K562 (cell line): ENCODE data around the gene ZNF213. TPM values are rescaled to one million over a fixed set of nuclear protein-coding genes. Genes with fewer than 3 reads are reported as not detected.

ENCODE experiments used
- ATF7 ChIP-seq: fragments of 450-650 bp; IDR thresholded peaks from 2 replicates; pipeline ENCODE4 v1.7.1; 2014; ENCODE audit warnings: mild to moderate bottlenecking, moderate library complexity
- BHLHE40 ChIP-seq: IDR thresholded peaks from 2 replicates; pipeline ENCODE4 v1.6.1; 2011; ENCODE audit warnings: low read length, improper control_type of control experiment
- ETV1 ChIP-seq: fragments of 450-650 bp; conservative IDR thresholded peaks from 2 replicates; pipeline ENCODE4 v1.6.1; 2016; ENCODE audit warnings: missing genetic modification characterization, control low read depth, low read depth, missing compliant biosample characterization
- IFI16 ChIP-seq: fragments of 250-450 bp; sonication (Bioruptor Pico); IDR thresholded peaks from 2 replicates; pipeline ENCODE4 v2.1.2; 2022; ENCODE audit warnings: mild to moderate bottlenecking, inconsistent platforms
- MAZ ChIP-seq, 2 experiments: fragments of 450-650 bp in 1 of 2; sonication (generic) in 1 of 2; formaldehyde crosslinking; IDR thresholded peaks in 1 of 2; conservative IDR thresholded peaks in 1 of 2; 2 replicates each; pipeline versions ENCODE4 v1.4.0 to v1.5.0; 2020; ENCODE audit warnings: mild to moderate bottlenecking in 1 of 2, missing genetic modification reagents in 1 of 2
- MYC ChIP-seq, 2 experiments: fragments of 250-450 bp in 1 of 2; sonication (Bioruptor Pico) in 1 of 2; IDR thresholded peaks; 2 replicates each; pipeline versions ENCODE4 v1.5.1 to v1.6.1; 2012 to 2021; ENCODE audit warnings: low read depth in 2 of 2, borderline replicate concordance in 1 of 2, improper control_type of control experiment in 1 of 2, low read length in 1 of 2, mild to moderate bottlenecking in 1 of 2, moderate library complexity in 1 of 2
- NBN ChIP-seq: fragments of 450-650 bp; IDR thresholded peaks from 2 replicates; pipeline ENCODE4 v1.6.1; 2016; ENCODE audit warnings: low read depth, mild to moderate bottlenecking
- NCOR1 ChIP-seq: fragments of 450-650 bp; IDR thresholded peaks from 2 replicates; pipeline ENCODE4 v1.6.1; 2016; ENCODE audit warnings: mild to moderate bottlenecking, moderate library complexity
- NR4A1 ChIP-seq, 2 experiments: fragments of 250-450 bp in 1 of 2; fragments of 450-650 bp in 1 of 2; sonication (Bioruptor Pico) in 1 of 2; IDR thresholded peaks; 2 replicates each; pipeline versions ENCODE4 v1.4.0 to v1.6.1; 2016 to 2020; ENCODE audit warnings: mild to moderate bottlenecking in 2 of 2, missing compliant biosample characterization in 1 of 2, missing genetic modification characterization in 1 of 2, moderate library complexity in 1 of 2
- PCBP1 ChIP-seq: fragments of 200-400 bp; formaldehyde crosslinking; IDR thresholded peaks from 2 replicates; pipeline ENCODE4 v1.6.1; 2018; ENCODE audit warnings: mild to moderate bottlenecking, low read depth, low read length; ENCODE audit not compliant: poor library complexity, severe bottlenecking
- SRF ChIP-seq, 2 experiments: fragments of 250-450, 450-650 bp in 1 of 2; sonication (Bioruptor Pico) in 1 of 2; sonication (generic) in 1 of 2; formaldehyde crosslinking; IDR thresholded peaks; 2 replicates each; pipeline versions ENCODE4 v1.5.0 to v1.5.1; 2020 to 2022; ENCODE audit warnings: mild to moderate bottlenecking in 1 of 2, missing genetic modification reagents in 1 of 2
- XRCC5 ChIP-seq: fragments of 200-400 bp; formaldehyde crosslinking; IDR thresholded peaks from 2 replicates; pipeline ENCODE4 v1.6.1; 2017; ENCODE audit warnings: low read depth, mild to moderate bottlenecking, low read length
- polyA plus RNA-seq, 8 experiments: library from polyadenylated mRNA; depleted of rRNA in 4 of 8; stranded (reverse) in 5 of 8; unstranded in 3 of 8; fragments of >200 nt; fragmentation: Nextera tagmentation in 2 of 8; fragmentation: Illumina TruSeq in 1 of 8; extraction: Ambion mirVana in 2 of 8; extraction: Trizol in 1 of 8; gene quantifications; 2 replicates each; pipeline versions ENCODE4 v1.2.1 to v1.2.3, GENCODE V29; 2011 to 2014; ENCODE audit warnings: inconsistent platforms in 1 of 8, missing spikeins in 1 of 8
- total RNA-seq, 7 experiments: library from RNA; depleted of rRNA in 6 of 7; stranded (reverse); fragments of >200 nt in 6 of 7; fragmentation: Illumina TruSeq in 2 of 7; extraction: Trizol in 2 of 7; gene quantifications; 2 replicates each; pipeline versions ENCODE4 v1.2.1 to v1.2.3, GENCODE V29; 2011 to 2021; ENCODE audit warnings: low replicate concordance in 1 of 7
- TF ChIP-seq, protein P1 (sequence below): fragments of 250-450 bp; sonication (Bioruptor Pico); IDR thresholded peaks from 2 replicates; pipeline ENCODE4 v1.5.0; 2021
- TF ChIP-seq, protein P2 (sequence below): fragments of 250-450 bp; sonication (Bioruptor Pico); IDR thresholded peaks from 2 replicates; pipeline ENCODE4 v1.8.0; 2022; ENCODE audit warnings: inconsistent platforms
- TF ChIP-seq, protein P3 (sequence below), 2 experiments: fragments of 450-650 bp; conservative IDR thresholded peaks; 2 replicates each; pipeline ENCODE4 v1.6.1; 2017; ENCODE audit warnings: mild to moderate bottlenecking in 2 of 2, moderate library complexity in 2 of 2
- TF ChIP-seq, protein P4 (sequence below): sonication (generic); formaldehyde crosslinking; IDR thresholded peaks from 2 replicates; pipeline ENCODE4 v1.8.0; 2022; ENCODE audit warnings: missing genetic modification reagents, mild to moderate bottlenecking, moderate library complexity, borderline replicate concordance
- TF ChIP-seq, protein P5 (sequence below), 2 experiments: fragments of 250-450 bp in 1 of 2; fragments of 450-650 bp in 1 of 2; sonication (Bioruptor Pico) in 1 of 2; IDR thresholded peaks; 2 replicates each; pipeline versions ENCODE4 v1.6.1 to v1.8.0; 2016 to 2021; ENCODE audit warnings: mild to moderate bottlenecking in 2 of 2, moderate library complexity in 2 of 2, missing compliant biosample characterization in 1 of 2, missing genetic modification characterization in 1 of 2

The ZNF213 gene
- total and polyA plus RNA-seq, 9 of the 15 experiments (the other 6 are each of a cell fraction or from before 2014, with no cell fraction given) = 0.49 to 10.0 (median 1.8) TPM

DNA sequence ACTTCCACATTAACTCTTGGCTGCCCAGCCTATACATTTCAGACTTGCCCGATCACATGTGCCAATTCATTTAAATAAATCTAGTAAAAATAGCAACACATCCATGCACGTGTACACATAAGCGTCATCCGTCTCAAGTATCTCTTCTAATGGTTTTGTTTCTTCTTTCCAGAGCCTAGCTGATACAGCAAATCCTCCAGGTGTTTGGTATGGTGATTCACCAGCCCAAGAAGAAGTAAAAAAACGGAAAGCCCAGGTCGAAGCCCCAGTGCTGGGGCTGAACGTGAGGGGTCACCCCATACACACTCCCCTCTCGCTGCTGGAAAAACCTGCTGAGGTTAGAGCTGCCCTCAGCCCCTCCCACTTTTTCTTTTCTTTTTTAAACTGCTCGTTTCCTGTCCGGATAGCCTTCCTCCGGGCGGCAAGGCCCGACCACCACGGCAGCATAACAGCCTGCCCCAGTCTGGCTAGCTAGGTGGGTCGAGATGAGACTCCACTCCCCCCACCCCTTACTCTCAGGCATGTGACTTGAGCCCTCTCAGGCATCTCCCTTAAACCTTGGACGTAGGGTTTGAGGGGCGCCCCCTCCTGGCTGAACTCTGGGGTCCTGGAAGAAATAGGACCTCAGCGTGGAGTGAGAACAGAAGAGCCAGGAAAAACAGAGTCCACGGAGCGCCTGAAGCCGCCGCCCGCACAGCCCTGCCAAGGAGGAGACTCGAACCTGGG, 39.2 kb downstream of the ZNF213 start (continued):
- peak; percentile 51 for TF ChIP-seq ATF7
- peak; percentile 60 for TF ChIP-seq MYC (IDR thresholded peaks at IDR 0.05; ENCODE audit: low read depth, low read length)
- no peak for TF ChIP-seq MYC (CRISPR knock-in tag; IDR thresholded peaks at IDR 0.05; ENCODE audit: borderline replicate concordance, low read depth)
- TF ChIP-seq, protein P1, sequence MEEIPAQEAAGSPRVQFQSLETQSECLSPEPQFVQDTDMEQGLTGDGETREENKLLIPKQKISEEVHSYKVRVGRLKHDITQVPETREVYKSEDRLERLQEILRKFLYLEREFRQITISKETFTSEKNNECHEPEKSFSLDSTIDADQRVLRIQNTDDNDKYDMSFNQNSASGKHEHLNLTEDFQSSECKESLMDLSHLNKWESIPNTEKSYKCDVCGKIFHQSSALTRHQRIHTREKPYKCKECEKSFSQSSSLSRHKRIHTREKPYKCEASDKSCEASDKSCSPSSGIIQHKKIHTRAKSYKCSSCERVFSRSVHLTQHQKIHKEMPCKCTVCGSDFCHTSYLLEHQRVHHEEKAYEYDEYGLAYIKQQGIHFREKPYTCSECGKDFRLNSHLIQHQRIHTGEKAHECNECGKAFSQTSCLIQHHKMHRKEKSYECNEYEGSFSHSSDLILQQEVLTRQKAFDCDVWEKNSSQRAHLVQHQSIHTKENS (CRISPR knock-in tag) = no peak
- TF ChIP-seq, protein P2, sequence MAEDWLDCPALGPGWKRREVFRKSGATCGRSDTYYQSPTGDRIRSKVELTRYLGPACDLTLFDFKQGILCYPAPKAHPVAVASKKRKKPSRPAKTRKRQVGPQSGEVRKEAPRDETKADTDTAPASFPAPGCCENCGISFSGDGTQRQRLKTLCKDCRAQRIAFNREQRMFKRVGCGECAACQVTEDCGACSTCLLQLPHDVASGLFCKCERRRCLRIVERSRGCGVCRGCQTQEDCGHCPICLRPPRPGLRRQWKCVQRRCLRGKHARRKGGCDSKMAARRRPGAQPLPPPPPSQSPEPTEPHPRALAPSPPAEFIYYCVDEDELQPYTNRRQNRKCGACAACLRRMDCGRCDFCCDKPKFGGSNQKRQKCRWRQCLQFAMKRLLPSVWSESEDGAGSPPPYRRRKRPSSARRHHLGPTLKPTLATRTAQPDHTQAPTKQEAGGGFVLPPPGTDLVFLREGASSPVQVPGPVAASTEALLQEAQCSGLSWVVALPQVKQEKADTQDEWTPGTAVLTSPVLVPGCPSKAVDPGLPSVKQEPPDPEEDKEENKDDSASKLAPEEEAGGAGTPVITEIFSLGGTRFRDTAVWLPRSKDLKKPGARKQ (CRISPR knock-in tag) = no peak
- TF ChIP-seq MAZ (CRISPR knock-in tag; conservative IDR thresholded peaks at IDR 0.05 in 1 of 2, IDR thresholded peaks at IDR 0.05 in 1 of 2) = peak in 1 of 2 experiments; percentile 47; a peak in 3 of 4 replicates
- TF ChIP-seq PCBP1 = no peak
- no peak for TF ChIP-seq NR4A1 (CRISPR knock-in tag; IDR thresholded peaks at IDR 0.05)
- TF ChIP-seq NR4A1 (tag; IDR thresholded peaks at IDR 0.05) = no peak
- TF ChIP-seq, protein P3, sequence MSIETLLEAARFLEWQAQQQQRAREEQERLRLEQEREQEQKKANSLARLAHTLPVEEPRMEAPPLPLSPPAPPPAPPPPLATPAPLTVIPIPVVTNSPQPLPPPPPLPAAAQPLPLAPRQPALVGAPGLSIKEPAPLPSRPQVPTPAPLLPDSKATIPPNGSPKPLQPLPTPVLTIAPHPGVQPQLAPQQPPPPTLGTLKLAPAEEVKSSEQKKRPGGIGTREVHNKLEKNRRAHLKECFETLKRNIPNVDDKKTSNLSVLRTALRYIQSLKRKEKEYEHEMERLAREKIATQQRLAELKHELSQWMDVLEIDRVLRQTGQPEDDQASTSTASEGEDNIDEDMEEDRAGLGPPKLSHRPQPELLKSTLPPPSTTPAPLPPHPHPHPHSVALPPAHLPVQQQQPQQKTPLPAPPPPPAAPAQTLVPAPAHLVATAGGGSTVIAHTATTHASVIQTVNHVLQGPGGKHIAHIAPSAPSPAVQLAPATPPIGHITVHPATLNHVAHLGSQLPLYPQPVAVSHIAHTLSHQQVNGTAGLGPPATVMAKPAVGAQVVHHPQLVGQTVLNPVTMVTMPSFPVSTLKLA (conservative IDR thresholded peaks at IDR 0.05) = 0 out of 4 replicates have a peak, but pooled peaks have one; percentile 32 to 42
- TF ChIP-seq, protein P4, sequence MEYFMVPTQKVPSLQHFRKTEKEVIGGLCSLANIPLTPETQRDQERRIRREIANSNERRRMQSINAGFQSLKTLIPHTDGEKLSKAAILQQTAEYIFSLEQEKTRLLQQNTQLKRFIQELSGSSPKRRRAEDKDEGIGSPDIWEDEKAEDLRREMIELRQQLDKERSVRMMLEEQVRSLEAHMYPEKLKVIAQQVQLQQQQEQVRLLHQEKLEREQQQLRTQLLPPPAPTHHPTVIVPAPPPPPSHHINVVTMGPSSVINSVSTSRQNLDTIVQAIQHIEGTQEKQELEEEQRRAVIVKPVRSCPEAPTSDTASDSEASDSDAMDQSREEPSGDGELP (CRISPR knock-in tag) = peak; percentile 42
- TF ChIP-seq BHLHE40 = peak; percentile 30; the same call in 1 of the 2 replicates
- TF ChIP-seq ETV1 (tag) = peak; percentile 32; the same call in 1 of the 2 replicates
- no peak for TF ChIP-seq NCOR1
- no peak for TF ChIP-seq IFI16 (CRISPR knock-in tag)
- peak; percentile 76; the same call in 1 of the 2 replicates for TF ChIP-seq NBN
- TF ChIP-seq XRCC5 = 0 out of 2 replicates have a peak, but pooled peaks have one; percentile 44
- TF ChIP-seq SRF (CRISPR knock-in tag; IDR thresholded peaks at IDR 0.05) = no peak
- TF ChIP-seq, protein P5, sequence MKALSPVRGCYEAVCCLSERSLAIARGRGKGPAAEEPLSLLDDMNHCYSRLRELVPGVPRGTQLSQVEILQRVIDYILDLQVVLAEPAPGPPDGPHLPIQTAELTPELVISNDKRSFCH (CRISPR knock-in tag; IDR thresholded peaks at IDR 0.05) = no peak
- TF ChIP-seq, protein P5 (tag; IDR thresholded peaks at IDR 0.05) = no peak
